GM12892 (cell line): ENCODE data around the gene CRYBG1.

Experiments
- DNase-seq: peaks from one replicate; pipeline ENCODE4 v3.0.0; 2011; ENCODE audit not compliant: insufficient read length
- FAIRE-seq: peaks from 2 replicates; lab custom pipeline; 2011; peaks lifted over from hg19 to GRCh38; lab: Jason Lieb, UNC
- POLR2A ChIP-seq: IDR thresholded peaks from 2 replicates; pipeline ENCODE4 v1.6.1; 2011; ENCODE audit warnings: low read depth, low read length, control low read depth
- POLR2AphosphoS5 ChIP-seq: IDR thresholded peaks from 2 replicates; pipeline ENCODE4 v1.6.1; 2011; ENCODE audit warnings: low read depth, low read length, control low read depth
- TAF1 ChIP-seq: IDR thresholded peaks from 2 replicates; pipeline ENCODE4 v1.6.1; 2011; ENCODE audit warnings: low read depth, mild to moderate bottlenecking, control low read depth, low read length, borderline replicate concordance

The CRYBG1 gene

DNA sequence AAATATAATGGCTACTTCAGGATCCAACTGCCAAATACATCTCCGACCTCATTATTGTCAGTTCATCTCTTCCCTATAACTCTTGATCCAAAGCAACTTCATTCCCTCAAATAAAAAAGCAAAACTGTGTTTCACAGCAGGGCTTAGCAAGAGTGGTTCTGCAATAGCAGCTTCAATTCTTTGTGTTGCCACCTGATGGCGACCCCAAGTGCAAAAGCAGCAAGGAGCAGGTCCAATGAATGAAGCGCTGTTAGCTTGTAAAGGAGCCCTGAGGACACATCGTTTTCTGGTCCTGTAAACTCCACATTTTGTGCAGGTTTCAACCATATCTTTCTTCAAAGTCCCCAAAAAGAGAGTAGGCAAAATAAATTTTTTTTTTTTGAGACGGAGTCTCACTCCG lies 249.2 kb downstream of the CRYBG1 start:
- DNase-seq (no peak), FAIRE-seq (no peak)
- TF ChIP-seq TAF1: no peak
- TF ChIP-seq POLR2A: no peak
- no peak for TF ChIP-seq POLR2AphosphoS5

DNA sequence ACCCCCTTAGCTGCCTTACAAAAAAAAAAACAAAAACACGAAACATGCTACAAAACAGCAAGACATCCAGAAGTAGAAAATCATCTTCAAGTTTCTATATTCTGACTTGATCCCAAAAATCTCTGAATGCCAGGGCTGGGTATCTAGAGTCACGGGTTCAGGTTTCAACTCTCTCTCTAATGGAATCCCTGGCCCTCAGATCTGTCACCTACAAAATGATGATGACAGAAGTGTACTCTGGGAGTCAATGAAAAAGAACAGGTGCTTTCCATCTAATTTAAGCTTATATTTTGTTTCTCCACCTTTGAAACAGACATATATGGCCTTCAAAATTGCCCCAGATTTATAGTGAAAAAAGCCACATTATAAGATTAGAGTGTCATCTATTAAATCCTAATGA lies 250.5 kb downstream of the CRYBG1 start:
- DNase-seq (no peak), FAIRE-seq (no peak)
- no peak for TF ChIP-seq POLR2A
- no peak for TF ChIP-seq TAF1
- no peak for TF ChIP-seq POLR2AphosphoS5

GRCh38 chr6:106612671-106613416 lies 252.3 kb downstream of the CRYBG1 start:
- FAIRE-seq: no peak
- no peak for TF ChIP-seq POLR2AphosphoS5
- TF ChIP-seq POLR2A: no peak
- no peak for TF ChIP-seq TAF1
- no peak for DNase-seq

DNA sequence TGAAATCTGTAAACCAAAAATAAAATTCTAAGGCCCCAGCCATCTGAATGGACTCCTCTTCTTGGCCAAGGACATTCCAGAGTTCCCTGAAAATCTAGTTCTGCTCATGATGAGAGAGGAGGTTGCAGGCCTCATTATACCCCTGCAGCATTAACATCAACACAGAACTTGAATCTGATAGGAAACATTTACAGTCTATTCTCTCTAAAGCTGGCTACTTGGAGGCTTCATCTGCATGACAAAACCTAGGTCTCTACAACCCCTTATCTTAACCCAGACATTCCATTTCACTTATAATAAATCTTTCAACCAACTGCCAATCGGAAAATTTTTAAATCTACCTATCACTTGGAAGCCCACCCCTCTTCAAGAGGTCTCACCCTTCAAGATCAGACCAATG lies 253.1 kb downstream of the CRYBG1 start:
- DNase-seq (no peak), FAIRE-seq (peak; percentile 50)
- TF ChIP-seq TAF1: no peak
- no peak for TF ChIP-seq POLR2AphosphoS5
- no peak for TF ChIP-seq POLR2A

DNA sequence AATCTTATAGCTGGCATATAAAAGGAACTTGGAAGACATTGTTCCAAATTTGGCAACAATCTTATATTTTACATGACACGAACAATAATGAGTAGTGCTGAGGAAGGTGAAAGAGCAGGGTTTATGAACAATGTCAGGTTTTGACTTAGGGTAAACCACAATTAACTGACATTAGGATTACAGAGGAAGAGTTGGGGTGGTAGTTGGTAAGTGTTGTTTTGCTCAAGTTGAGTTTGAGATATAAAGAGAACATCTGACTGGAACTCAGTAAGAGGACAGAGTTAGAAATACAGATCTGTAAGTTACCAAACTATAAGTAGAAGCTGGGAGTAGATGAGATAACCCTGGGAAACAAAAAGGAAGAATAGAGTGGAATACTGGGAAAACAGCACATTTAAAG lies 253.6 kb downstream of the CRYBG1 start:
- DNase-seq (no peak), FAIRE-seq (no peak)
- TF ChIP-seq POLR2A (no peak), TAF1 (no peak), POLR2AphosphoS5 (no peak)

DNA sequence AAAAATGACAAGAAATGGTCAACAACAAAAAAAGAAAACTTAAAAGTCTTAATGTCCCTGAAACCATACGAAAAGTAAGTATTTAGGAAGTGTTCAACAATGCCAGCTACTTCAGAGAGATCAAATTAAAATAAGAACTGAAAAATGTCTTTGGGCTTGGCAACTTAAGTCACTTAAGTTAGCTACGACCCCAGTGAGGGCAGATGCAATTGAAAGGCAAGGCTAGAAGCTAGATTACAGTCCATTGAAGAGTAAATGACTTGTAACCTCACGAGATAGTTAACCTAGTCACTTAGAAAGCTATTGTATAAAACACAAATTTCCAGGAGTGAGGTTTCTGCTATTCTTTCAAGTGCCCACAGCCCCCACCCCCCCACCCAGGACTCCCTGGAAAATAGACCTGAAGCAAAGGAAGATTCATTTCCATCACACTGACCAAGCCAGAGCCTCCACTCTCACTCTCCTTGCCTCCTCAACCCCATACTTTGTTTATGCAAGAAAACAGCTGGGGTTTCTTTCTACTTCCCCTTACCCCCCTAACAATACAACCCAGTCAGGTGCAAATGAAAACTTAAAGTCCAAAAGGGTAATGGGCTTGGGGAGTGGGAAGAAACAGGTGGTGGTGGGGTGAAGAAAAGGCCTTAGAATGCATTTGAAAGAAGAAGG lies 254.2 kb downstream of the CRYBG1 start:
- FAIRE-seq: no peak

GRCh38 chr6:106617302-106617701 lies 256.8 kb downstream of the CRYBG1 start:
- DNase-seq (no peak), FAIRE-seq (peak; percentile 56)
- TF ChIP-seq POLR2A: no peak
- no peak for TF ChIP-seq POLR2AphosphoS5
- TF ChIP-seq TAF1: no peak

More for the DNA sequence above, 254.2 kb downstream of the CRYBG1 start:
- no peak for DNase-seq
- TF ChIP-seq TAF1 (no peak), POLR2AphosphoS5 (no peak), POLR2A (no peak)

GRCh38 chr6:106617857-106618256 lies 257.3 kb downstream of the CRYBG1 start:
- TF ChIP-seq POLR2A (no peak), POLR2AphosphoS5 (no peak), TAF1 (no peak)
- FAIRE-seq: no peak
- no peak for DNase-seq

- no peak for FAIRE-seq
- no peak for DNase-seq
- TF ChIP-seq TAF1 (no peak), POLR2A (no peak), POLR2AphosphoS5 (no peak)
Observed at GRCh38 chr6:106618324-106618723, 257.8 kb downstream of the CRYBG1 start.

DNA sequence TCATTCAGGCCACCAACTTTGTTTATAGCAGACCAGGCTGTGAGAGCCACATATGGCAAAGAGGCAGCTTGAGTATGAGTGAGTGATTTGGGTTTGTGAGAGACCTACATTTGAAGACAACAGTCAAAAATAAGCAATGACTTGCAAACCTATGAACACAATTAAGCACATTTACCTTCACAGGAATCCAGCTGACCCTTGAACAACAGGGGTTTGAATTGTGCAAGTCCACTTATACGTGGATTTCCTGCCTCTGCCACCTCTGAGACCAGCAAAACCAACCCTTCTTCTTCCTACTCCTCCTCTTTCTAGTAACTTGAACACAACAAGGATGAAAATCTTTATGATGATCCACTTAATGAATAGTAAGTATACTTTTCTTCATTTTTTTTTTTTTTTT lies 258.7 kb downstream of the CRYBG1 start:
- DNase-seq: no peak
- FAIRE-seq: no peak
- TF ChIP-seq TAF1 (no peak), POLR2AphosphoS5 (no peak), POLR2A (no peak)

DNA sequence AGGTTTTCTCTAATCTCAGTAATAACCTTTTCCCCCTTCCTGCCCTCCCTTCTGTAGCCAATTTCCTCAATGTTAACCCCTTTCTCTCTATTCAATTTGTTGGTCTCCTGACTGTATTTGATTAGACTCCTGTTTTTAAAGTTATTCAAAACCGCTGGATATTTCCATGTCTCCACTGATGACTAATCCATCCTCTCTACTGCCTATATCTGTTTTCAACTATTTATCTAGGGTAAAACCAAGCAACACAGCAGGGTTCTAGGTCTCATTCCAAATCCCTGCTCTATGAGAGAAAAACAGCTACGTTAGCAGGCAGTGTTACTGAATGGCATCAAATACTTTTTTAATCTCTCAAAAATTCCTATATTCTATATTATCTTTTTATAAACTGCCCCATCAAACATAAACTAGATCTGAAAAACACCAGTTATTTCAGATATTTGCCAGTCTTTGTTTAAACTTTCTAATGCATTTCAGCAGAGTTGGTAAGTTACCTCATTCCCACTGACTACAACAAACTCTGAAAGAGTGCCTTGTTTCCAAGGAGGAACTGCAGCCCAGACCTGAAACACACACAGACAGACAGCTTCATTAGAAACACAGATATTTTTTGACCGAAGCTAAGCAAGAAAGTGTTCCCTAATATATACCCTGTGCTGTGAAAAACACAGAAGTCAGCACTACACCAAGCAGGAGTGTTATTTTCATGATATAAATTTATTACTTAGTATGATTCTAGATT lies 260.6 kb downstream of the CRYBG1 start:
- no peak for FAIRE-seq

More for the DNA sequence above, 260.6 kb downstream of the CRYBG1 start:
- no peak for DNase-seq
- TF ChIP-seq POLR2A (no peak), TAF1 (no peak), POLR2AphosphoS5 (no peak)
